C1 segment of cervical spinal cord (tissue), 14 donors: ENCODE measurements around the gene ROR1.
A peak's percentile ranks its signal among the peaks of the same experiment; 100 is the strongest.

ENCODE experiments used
- DNase-seq, 14 donors: peaks; one replicate each; lab custom pipeline; 2025; lab: John Stamatoyannopoulos, UW

The ROR1 gene

DNA sequence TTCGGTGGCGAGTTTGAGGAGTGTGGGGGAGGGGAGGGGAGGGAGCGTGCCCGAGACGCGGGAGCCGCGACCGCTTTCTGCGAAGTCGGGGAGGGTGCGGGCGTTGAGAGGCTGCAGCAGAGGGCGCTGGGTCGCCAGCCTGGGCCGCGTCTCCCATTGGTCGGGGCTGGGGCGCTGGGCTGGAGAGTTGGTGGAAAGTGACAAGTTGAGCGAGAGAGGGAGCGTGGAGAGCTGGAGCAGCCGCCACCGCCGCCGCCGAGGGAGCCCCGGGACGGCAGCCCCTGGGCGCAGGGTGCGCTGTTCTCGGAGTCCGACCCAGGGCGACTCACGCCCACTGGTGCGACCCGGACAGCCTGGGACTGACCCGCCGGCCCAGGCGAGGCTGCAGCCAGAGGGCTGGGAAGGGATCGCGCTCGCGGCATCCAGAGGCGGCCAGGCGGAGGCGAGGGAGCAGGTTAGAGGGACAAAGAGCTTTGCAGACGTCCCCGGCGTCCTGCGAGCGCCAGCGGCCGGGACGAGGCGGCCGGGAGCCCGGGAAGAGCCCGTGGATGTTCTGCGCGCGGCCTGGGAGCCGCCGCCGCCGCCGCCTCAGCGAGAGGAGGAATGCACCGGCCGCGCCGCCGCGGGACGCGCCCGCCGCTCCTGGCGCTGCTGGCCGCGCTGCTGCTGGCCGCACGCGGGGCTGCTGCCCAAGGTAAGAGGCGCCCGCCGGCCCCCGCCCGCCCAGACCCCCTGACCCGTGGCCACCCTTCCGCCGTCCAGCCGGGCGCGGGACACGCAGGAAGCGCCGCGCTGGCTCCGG is at the start of gene ROR1:
ROR1 (plus strand) TSS at position 203 of the 802 bp plus-strand sequence.
- peak in 13 of 14 donors; percentile 32 to 87 (median 71) for DNase-seq

DNA sequence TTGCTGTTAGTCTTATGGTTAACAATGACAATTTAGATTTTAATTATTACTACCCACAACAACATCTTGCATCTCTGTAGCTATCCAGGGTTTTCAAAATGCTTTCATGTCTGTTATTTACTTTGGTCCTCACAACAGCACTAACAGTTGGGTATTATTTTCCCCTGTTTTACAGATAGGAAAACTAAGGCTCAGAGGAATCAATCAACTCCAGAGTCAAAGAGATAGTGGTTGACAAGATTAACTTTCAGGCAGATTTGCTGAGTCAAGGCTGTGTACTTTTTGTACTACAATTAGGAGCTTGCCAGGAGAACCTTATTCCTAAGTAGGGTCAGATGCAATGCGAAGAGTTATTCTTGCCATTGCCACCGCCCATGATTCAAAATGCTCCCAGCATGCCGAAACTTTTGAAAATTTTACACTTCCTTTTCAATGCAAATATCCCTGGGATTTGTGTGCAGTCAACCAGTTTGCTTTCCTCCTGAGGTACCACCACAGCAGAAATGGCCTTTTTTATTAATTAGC is 49.4 kb upstream of the ROR1 start:
- no peak for DNase-seq

DNA sequence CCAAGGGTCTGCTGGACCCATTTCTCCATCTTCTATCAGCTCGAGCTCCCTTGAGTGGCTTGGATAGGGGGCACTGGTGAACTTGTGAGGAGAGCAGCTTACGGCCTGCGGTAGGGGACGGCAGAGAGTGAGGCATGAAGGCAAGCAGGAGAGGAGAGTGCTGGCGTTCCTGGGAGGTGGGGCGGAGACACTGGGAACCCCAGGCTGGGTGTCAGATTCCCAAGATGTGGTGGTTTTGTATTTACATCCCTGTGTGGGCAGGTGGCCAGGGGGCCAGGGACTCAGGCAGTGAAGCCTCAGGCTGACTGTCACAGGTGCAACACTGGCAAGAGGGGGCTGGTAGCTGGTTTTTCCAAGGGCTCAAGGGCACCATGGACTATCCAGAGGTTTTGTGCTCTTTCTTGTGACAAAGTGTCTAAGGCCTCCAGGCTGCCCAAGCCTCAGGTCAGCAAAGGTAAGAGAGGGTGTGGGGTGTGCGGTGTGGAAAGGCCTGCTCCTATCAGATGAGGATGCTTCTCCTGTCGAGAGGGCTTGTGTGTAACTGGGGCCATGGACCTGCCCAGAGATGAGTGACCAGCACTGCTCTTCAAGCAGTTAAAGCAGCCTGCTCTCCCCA is 45.1 kb upstream of the ROR1 start:
- no peak for DNase-seq

DNA sequence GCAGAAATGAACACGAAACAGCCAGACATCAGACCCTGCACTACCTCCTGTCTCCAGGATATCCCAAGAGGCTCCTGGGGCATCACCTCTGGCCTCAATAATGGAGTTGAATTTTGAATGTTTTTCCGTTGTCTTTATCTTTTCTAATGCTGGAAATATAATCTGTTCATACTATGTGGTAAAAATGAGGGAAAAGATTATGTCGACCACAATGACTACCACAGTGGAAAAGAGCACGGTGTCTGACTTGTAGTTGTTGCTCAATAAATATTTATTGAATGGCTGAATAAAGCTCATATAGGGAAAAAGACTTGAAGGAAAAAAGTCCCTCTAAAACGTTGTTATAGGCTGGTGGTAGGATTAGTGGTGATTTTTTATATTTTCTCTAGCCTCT is 44.6 kb upstream of the ROR1 start:
- no peak for DNase-seq

DNA sequence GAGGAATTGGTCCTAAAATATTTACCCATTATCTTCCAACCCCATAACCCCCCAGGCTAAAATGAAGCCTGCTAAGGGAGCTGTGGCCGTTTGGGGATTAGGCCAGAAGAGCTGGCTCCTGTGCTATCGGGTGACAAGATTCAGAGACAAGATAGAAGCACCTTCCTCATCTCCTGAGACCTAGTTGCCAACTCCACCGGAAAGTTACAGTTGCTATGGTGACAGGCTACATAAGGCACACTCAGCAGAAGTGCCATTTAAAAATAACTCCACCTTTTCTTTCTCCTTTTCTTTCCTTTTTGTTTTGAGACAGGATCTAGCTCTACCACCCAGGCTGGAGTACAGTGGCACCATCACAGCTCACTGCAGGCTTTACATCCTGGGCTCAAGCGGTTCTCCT is 43.6 kb upstream of the ROR1 start:
- peak in 1 of 14 donors; percentile 15 for DNase-seq

DNA sequence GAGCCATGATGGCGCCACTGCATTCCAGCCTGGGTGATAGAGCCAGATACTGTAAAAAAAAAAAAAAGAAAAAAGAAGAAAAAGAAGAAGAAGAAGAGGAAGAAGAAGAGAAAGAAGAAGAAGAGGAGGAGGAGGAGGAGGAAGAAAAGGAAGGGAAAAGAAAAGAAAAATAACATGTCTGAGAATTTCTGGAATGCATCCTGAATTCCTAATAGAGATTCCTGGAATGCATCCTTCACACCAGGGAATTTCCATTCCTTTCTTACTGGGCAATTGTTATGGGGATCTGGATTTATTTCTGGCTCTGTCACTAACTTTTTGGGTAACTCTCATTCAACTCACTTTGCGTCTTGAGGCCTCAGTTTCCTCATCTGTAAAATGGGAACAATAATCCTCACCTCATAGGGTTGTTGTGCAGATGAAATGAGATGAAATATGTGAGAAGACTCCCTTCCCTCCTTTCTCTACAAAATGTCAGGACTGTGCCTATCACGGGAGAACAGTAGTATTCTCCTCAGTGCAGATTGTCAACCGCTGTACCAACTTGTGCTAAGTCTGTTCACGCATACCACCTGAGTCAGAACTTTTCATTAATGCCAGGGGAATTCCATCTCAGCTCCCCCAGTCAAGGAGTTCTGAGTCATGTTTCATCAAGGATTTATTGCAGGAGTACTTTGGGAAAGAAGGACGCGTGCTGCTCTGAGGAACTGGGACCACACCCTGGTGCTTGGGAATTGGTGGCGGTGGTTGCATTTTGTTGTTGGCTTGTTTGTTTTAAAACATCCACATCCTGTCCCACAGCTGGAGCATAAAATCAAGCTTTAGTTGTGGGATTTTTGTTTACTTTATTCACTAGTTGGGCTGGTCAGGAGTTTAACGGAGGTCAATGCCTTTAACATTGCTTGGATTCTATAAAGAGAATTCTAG is 42.4 kb upstream of the ROR1 start:
- no peak for DNase-seq

DNA sequence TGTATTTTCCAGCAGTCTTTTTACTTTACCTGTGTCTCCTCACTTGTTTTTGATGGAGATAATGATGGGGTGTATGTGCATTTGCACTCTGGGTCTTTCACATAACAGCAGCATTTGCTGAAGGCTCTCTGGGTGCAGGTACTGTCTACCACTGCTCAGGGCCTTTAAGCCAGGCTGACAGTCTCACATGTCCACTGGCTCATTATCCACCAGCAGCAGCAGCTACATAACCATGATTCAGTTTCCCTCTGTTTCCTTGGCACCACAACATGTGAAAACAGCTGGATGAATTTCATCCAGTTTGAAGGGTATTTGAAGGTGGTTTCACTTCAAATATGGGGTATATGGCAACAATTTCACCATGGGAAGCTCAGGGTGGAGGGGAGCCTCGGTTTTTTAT is 41.2 kb upstream of the ROR1 start:
- DNase-seq: no peak

DNA sequence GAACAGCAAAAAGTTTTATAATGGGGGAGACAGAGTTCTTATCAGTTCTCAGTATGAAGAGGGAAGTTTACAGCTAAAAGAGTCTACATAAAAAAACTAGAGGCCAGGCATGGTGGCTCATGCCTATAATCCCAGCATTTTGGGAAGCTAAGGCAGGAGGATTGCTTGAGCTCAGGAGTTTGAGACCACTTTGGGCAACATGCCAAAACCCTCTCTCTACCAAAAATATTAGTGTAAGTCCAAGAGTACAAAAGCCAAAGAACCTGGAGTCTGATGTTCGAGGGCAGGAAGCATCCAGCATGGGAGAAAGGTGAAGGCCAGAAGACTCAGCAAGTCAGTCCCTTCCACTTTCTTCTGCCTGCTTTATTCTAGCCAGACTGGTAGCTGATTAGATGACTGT is 35.0 kb upstream of the ROR1 start:
- DNase-seq: no peak

DNA sequence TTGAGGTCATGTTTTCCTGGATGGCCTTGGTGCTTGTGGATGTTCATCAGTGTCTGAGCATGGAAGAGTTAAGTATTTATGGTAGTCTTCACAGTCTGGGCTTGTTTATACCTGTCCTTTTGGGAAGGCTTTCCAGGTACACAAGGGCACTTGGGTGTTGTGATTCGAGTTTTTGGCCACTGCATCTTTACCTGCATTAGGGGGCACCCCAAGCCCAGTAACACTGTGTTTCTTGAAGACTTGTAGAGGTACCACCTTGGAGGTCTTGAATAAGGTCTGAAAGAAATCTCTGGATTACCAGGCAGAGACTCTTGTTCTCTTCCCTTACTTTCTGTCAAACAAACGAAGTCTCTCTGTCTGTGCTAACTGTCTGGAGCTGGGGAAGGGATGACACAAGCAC is 34.4 kb upstream of the ROR1 start:
- no peak for DNase-seq

DNA sequence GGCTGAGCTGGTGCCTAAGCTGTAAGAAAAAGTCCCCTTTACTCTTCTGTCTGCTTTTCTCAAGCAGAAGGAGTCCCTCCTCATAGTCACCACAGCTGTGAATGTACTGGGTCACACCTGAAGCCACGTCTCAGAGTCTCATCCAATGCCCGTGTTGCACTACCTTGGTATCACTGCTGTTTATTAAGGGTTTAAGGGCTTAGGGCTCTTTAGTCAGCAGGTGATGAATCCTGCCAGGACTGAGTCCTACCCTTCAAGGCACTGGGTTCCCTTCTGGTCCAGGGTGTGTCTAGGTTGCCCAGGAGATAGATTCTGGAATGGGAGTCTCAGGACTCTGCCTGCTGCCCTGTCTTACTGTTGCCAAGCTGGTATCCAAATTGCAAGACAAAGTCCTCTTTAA is 33.4 kb upstream of the ROR1 start:
- DNase-seq: no peak

DNA sequence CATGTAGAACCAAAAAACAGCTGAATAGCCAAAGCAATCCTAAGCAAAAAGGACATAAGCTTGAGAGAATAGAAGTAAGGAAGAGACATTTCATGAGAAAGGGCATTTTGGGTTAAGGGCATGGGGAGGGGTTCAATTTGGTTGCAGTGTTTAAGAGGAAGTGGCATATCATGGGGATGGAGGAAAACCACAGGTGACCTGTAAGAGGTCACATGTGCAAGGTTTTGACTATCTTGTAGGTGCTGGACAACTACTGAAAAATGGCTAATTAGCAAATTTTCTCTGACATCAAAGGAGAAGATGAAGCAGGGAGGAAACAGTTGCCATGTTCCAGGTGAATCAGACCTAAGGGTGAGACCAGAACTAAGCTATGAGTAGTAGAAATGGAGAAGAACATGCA is 31.3 kb upstream of the ROR1 start:
- no peak for DNase-seq

DNA sequence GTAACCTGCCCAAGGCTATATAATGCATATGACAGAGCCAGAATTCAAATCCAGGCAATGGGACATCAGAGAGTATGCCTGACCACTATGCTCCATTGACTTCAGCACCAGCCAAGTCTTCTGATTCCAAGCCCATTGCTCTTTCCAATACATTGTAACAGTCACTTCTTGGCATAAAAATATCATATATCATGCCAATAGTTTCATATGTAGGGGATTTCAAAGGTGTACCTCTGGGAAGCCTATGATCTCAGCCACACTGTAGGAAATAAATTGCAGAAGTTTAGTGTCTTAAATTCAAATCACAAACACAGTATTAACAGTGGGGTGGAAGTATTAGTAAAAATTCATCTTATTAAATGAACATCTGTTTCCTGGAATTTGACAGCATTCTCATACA is 30.0 kb upstream of the ROR1 start:
- DNase-seq: no peak

DNA sequence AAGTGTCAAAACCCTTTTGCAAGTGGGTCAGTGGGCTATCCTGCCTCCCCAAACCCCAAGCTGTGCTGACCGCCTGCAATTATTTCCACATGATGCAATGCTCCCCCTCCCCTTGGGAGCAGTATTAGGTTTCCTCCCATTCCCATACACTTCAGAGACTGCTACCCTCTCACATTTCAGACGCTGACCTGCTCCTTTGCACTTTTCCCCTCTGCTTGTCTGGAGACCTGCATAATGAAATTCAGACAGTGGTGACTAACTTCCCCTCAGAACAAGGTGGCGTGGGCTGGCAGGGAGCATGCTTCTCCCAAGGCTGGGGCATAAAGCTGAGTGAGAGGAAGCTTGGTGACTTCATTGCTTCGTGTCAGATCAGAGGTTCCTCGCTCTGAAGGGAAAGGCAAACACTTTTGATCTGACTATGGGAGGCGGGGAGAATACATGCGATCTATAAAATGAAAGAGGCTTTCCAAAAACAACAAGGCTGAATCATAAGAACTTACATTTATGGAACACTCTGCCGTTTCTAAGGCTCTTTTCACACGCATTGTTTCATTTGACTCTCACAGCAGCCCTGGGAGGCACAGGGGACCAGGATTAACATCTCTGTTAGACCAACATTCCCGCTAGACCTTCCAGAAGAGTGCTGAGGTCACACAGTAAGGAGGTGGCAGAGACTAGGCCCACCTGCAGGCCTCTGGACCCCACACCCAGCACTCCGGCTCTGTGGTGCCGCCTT is 27.5 kb upstream of the ROR1 start:
- DNase-seq: no peak

DNA sequence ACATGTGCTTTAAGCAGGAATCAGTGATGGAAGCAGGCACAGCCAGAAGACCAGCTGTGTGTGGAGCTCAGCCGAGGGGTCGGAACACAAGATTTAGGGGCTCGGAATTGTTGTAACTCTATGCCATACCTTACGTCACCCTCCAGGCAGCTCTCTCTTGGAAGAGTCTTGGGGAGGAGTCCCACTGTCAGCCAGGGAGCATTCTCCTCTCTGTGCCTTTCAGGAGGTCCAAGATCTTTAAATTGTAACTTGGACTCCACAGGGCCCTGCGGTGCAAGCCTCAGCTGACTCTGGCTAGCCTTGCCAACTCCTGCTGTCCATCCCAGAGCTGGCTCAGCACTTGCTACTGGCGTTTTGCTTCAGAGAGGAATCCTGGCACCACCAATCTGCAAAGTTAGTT is 26.4 kb upstream of the ROR1 start:
- no peak for DNase-seq

DNA sequence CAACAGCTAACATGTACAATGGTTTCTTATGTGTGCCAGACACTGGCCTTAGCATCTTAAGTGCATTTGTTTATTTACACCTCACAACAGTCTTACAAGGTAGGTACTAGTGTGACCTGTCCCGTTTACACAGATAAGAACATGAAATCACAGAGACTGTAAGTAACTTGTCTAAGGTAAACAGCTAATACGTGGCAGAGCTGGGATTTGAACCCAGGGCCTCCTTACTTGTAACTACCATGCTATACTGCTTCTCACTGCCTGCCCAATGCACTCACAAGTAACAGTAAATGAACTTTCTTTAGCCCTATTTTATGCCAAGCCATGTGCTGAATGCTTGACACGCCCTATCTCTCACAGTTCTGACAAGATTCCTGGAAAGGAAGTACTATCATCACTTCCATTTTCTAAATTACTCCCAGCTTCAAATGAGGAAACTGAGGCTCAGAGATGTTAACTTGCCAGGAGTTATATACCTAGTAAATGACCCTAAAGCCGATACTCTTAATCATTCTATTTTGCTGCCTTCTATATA is 25.7 kb upstream of the ROR1 start:
- DNase-seq: no peak

DNA sequence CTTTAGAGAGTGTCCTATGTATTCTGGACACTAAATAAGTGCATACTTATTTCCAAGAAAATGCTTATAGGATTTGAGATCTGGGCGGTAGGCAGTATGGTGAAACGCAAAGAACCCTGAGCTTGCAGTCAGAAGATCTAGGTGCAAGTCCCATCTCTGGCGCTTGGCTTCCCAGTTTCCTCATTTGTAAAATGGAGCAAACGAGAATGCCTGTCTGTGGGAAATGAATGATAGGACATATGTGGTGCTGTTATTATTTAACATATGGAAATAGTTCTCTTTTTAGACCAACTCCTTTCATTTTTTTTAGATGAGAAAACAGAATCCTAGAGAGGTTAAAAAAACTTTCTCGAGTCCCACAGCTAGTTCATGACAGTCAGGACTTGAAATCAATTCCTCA is 25.2 kb upstream of the ROR1 start:
- no peak for DNase-seq

DNA sequence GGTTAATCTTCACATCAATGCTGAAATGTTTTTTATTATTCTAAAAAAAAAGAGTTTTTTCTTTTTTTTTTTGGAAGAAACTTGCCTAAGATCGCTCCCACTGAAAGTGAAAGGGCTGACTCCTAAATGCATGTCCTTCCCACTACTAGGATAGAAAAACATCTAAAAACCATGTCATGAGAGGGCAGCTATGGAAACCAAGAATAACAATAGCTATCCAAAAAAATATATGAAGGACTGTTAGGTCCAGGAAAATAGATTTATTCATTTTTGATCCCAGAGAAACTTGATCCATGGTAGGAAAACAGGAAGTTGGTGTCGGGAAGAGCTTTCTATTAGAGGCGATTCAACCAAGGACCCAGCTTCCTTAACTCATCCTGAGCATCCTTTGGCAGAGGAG is 23.1 kb upstream of the ROR1 start:
- DNase-seq: no peak

DNA sequence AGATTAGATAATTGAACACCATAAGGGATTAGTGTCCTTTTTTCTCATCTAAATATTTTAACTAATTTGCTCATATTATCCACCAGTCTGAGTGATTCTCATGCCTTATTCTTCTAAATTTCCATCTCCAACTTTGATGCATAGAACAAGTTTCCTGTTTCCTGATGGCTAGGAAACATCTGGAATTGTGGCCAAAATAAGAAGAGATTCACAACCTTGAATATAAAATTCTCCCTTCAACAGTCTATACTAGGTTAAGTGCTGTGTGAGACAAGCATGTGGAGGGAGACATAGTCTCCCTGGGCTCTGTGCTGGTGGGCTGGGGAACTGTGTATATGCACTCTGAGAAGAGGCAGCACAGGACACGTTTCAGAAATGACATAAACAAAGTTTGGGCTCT is 21.6 kb upstream of the ROR1 start:
- no peak for DNase-seq

DNA sequence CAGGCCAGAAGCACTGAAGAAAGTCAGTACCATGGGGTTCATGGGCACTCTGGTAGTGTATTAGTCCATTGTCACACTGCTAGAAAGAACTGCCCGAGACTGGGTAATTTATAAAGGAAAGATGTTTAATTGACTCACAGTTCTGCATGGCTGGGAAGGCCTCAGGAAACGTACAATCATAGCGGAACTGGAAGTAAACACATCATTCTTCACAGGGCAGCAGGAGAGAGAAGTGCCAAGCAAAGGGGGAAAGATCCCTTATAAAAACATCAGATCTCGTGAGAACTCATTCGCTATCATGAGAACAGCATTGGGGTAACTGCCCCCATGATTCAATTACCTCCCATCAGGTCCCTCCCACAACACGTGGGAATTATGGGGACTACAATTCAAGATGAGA is 20.2 kb upstream of the ROR1 start:
- DNase-seq: no peak

DNA sequence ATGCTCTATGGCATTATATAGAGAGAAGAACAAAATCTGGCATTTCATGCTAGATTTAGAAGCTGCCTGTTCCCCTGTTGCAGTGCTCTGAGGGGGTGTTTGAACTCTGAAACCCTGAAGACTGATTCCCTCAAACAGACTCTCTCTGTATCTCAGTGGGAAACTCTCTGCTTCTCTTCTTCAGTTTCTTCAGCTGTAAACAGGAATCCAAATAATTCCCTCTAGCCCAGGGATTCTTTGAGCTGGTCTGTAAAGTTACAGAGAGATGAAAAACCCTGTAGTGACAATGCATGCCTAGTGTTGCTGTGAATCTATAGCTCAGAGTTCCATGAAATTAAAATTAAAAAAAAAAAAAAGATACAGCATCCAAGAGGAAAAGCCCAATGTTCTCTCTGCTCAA is 17.0 kb upstream of the ROR1 start:
- DNase-seq: no peak

DNA sequence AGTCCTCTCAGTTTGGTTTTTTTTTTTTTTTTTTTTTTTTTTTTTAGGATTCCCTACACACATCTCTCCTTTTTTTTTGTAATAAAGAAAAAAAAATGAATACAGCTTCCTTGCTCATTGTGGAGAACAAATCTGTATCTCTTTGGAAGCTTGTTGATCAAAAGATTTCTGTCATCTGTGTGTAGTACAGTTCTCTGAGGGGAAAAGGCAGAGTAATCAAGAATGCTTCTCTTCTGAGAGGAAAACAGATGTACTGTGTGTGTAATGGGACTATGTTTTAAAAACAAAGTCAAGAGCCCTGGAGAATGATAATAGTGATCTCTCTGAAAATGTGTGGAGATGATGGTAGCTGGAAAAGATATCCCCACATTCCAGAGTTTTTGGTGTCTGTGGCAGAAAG is 16.5 kb upstream of the ROR1 start:
- no peak for DNase-seq
